Fibroblast of upper back skin (primary cell): ENCODE results near the gene SLC16A11.
A peak's percentile ranks its signal among the peaks of the same experiment; 100 is the strongest.
"Not testable (repeated sequence)": the region's sequence is repeated elsewhere in the genome, so short reads cannot be mapped to it uniquely, and the experiment has no call there.

ENCODE experiments used
- DNase-seq: peaks from one replicate; pipeline ENCODE4 v3.0.0-alpha.2; 2013

The SLC16A11 gene

GRCh38 chr17:7043497-7044198, at the start of gene SLC16A11:
SLC16A11 (minus strand) TSS chr17:7044092; CDS start chr17:7043513, 579 bp downstream.
- DNase-seq: peak; percentile 30

GRCh38 chr17:7091311-7092005, 47.6 kb upstream of the SLC16A11 start:
- not testable (repeated sequence) for DNase-seq

- DNase-seq: not testable (repeated sequence)
Observed at GRCh38 chr17:7089570-7089969, 45.7 kb upstream of the SLC16A11 start.

- DNase-seq: not testable (repeated sequence)
Observed at GRCh38 chr17:7088442-7088841, 44.5 kb upstream of the SLC16A11 start.

- peak; percentile 23 for DNase-seq
Observed at GRCh38 chr17:7084088-7084487, 40.2 kb upstream of the SLC16A11 start.

- DNase-seq: peak; percentile 25
Observed at GRCh38 chr17:7083592-7083991, 39.7 kb upstream of the SLC16A11 start.

- DNase-seq: no peak
Observed at GRCh38 chr17:7081341-7082062, 37.6 kb upstream of the SLC16A11 start.

- DNase-seq: no peak
Observed at GRCh38 chr17:7080456-7081041, 36.7 kb upstream of the SLC16A11 start.

GRCh38 chr17:7079581-7080455, 35.9 kb upstream of the SLC16A11 start, which contains the start of gene CLEC10A:
CLEC10A (minus strand) TSS chr17:7080251; CDS start chr17:7078812, 1,439 bp downstream.
- DNase-seq: no peak

- no peak for DNase-seq
Observed at GRCh38 chr17:7078711-7079110, 34.8 kb upstream of the SLC16A11 start.

- no peak for DNase-seq
Observed at GRCh38 chr17:7077911-7078546, 34.1 kb upstream of the SLC16A11 start.

- DNase-seq: no peak
Observed at GRCh38 chr17:7074931-7075330, 31.0 kb upstream of the SLC16A11 start.

- DNase-seq: no peak
Observed at GRCh38 chr17:7072406-7072805, 28.5 kb upstream of the SLC16A11 start.

- DNase-seq: no peak
Observed at GRCh38 chr17:7070712-7071111, 26.8 kb upstream of the SLC16A11 start.

GRCh38 chr17:7068268-7068667, 24.4 kb upstream of the SLC16A11 start:
- no peak for DNase-seq

GRCh38 chr17:7067198-7067597, 23.3 kb upstream of the SLC16A11 start:
- no peak for DNase-seq

- peak; percentile 37 for DNase-seq
Observed at GRCh38 chr17:7064261-7064660, 20.4 kb upstream of the SLC16A11 start.

GRCh38 chr17:7063518-7064094, 19.7 kb upstream of the SLC16A11 start:
- DNase-seq: peak; percentile 18

GRCh38 chr17:7060165-7060891, 16.4 kb upstream of the SLC16A11 start:
- DNase-seq: peak; percentile 71

GRCh38 chr17:7058831-7059447, 15.0 kb upstream of the SLC16A11 start:
- DNase-seq: no peak
